Measurements from ENCODE around the gene ITGBL1. TPM values are rescaled to one million over a fixed set of nuclear protein-coding genes. Genes with fewer than 3 reads are reported as not detected.

The ITGBL1 gene
- total and polyA plus RNA-seq, 2 donors, result 0.38 to 2.7 TPM

GRCh38 chr13:101417501-101417900 lies 35.0 kb upstream of the ITGBL1 start:
- H3K4me1 ChIP-seq (ENCODE audit: control insufficient read depth in 2 of 2, insufficient read depth in 2 of 2, low read length in 2 of 2), result no peaks in the 10 kb centered on the region
- peaks cover 28% of the 10 kb centered on the region in 2 donors for H3K27me3 ChIP-seq (ENCODE audit: control insufficient read depth in 2 of 2, insufficient read depth in 1 of 2, low read length in 1 of 2)
- no peak overlapping the region for H3K4me3 ChIP-seq (ENCODE audit: low read length in 2 of 2)
- H3K36me3 ChIP-seq (ENCODE audit: control insufficient read depth in 2 of 2, insufficient read depth in 2 of 2, low read length in 1 of 2), result no peaks in the 10 kb centered on the region
- H3K9me3 ChIP-seq (ENCODE audit: control insufficient read depth in 2 of 2, insufficient read depth in 1 of 2, low read length in 1 of 2), result no peaks in the 10 kb centered on the region
- DNase-seq (ENCODE audit: low read depth in 6 of 9, low spot score in 9 of 9), result no peak
- no peak overlapping the region for H3K27ac ChIP-seq (ENCODE audit: low read depth in 1 of 2, low read length in 1 of 2)
- 95% methylated on average over 5 of the region's 5 CpGs for WGBS

- H3K4me1 ChIP-seq (ENCODE audit: control insufficient read depth in 2 of 2, insufficient read depth in 2 of 2, low read length in 2 of 2), result no peaks in the 10 kb centered on the region
- 93% methylated on average over 2 of the region's 2 CpGs for WGBS
These were observed 28.6 kb upstream of the ITGBL1 start for GRCh38 chr13:101423872-101424271.

GRCh38 chr13:101424381-101425155 lies 27.9 kb upstream of the ITGBL1 start:
- no peak overlapping the region for H3K4me3 ChIP-seq (ENCODE audit: low read length in 2 of 2)
- no peak for DNase-seq (ENCODE audit: low read depth in 6 of 9, low spot score in 9 of 9)
- H3K9me3 ChIP-seq (ENCODE audit: control insufficient read depth in 2 of 2, insufficient read depth in 1 of 2, low read length in 1 of 2), result no peaks in the 10 kb centered on the region
- H3K4me1 ChIP-seq (ENCODE audit: control insufficient read depth in 2 of 2, insufficient read depth in 2 of 2, low read length in 2 of 2), result no peaks in the 10 kb centered on the region
- no peaks in the 10 kb centered on the region for H3K36me3 ChIP-seq (ENCODE audit: control insufficient read depth in 2 of 2, insufficient read depth in 2 of 2, low read length in 1 of 2)
- no peaks in the 10 kb centered on the region for H3K27me3 ChIP-seq (ENCODE audit: control insufficient read depth in 2 of 2, insufficient read depth in 1 of 2, low read length in 1 of 2)
- H3K27ac ChIP-seq (ENCODE audit: low read depth in 1 of 2, low read length in 1 of 2), result no peak overlapping the region
- WGBS, result 75% methylated on average over 6 of the region's 6 CpGs

More at GRCh38 chr13:101423872-101424271, 28.6 kb upstream of the ITGBL1 start:
- Histone ChIP-seq H3K4me3 (ENCODE audit: low read length in 2 of 2) (no peak overlapping the region), H3K9me3 (ENCODE audit: control insufficient read depth in 2 of 2, insufficient read depth in 1 of 2, low read length in 1 of 2) (no peaks in the 10 kb centered on the region), H3K27ac (ENCODE audit: low read depth in 1 of 2, low read length in 1 of 2) (no peak overlapping the region), H3K36me3 (ENCODE audit: control insufficient read depth in 2 of 2, insufficient read depth in 2 of 2, low read length in 1 of 2) (no peaks in the 10 kb centered on the region), H3K27me3 (ENCODE audit: control insufficient read depth in 2 of 2, insufficient read depth in 1 of 2, low read length in 1 of 2) (no peaks in the 10 kb centered on the region)
- DNase-seq (ENCODE audit: low read depth in 6 of 9, low spot score in 9 of 9), result no peak

- Histone ChIP-seq H3K4me1 (ENCODE audit: control insufficient read depth in 2 of 2, insufficient read depth in 2 of 2, low read length in 2 of 2) (no peaks in the 10 kb centered on the region), H3K9me3 (ENCODE audit: control insufficient read depth in 2 of 2, insufficient read depth in 1 of 2, low read length in 1 of 2) (no peaks in the 10 kb centered on the region), H3K27ac (ENCODE audit: low read depth in 1 of 2, low read length in 1 of 2) (no peak overlapping the region), H3K36me3 (ENCODE audit: control insufficient read depth in 2 of 2, insufficient read depth in 2 of 2, low read length in 1 of 2) (no peaks in the 10 kb centered on the region), H3K27me3 (ENCODE audit: control insufficient read depth in 2 of 2, insufficient read depth in 1 of 2, low read length in 1 of 2) (no peaks in the 10 kb centered on the region), H3K4me3 (ENCODE audit: low read length in 2 of 2) (no peak overlapping the region)
- no peak for DNase-seq (ENCODE audit: low read depth in 6 of 9, low spot score in 9 of 9)
- 92% methylated on average over 3 of the region's 3 CpGs for WGBS
These were observed 27.4 kb upstream of the ITGBL1 start for GRCh38 chr13:101425156-101425471.

- H3K4me1 ChIP-seq (ENCODE audit: control insufficient read depth in 2 of 2, insufficient read depth in 2 of 2, low read length in 2 of 2), result no peaks in the 10 kb centered on the region
- 79% methylated on average over 10 of the region's 10 CpGs for WGBS
- no peak for DNase-seq (ENCODE audit: low read depth in 6 of 9, low spot score in 9 of 9)
- no peak overlapping the region for H3K27ac ChIP-seq (ENCODE audit: low read depth in 1 of 2, low read length in 1 of 2)
- H3K27me3 ChIP-seq (ENCODE audit: control insufficient read depth in 2 of 2, insufficient read depth in 1 of 2, low read length in 1 of 2), result no peaks in the 10 kb centered on the region
- H3K9me3 ChIP-seq (ENCODE audit: control insufficient read depth in 2 of 2, insufficient read depth in 1 of 2, low read length in 1 of 2), result no peaks in the 10 kb centered on the region
- no peaks in the 10 kb centered on the region for H3K36me3 ChIP-seq (ENCODE audit: control insufficient read depth in 2 of 2, insufficient read depth in 2 of 2, low read length in 1 of 2)
- no peak overlapping the region for H3K4me3 ChIP-seq (ENCODE audit: low read length in 2 of 2)
These were observed 26.9 kb upstream of the ITGBL1 start for GRCh38 chr13:101425623-101426022.

GRCh38 chr13:101429733-101430132 lies 22.7 kb upstream of the ITGBL1 start:
- Histone ChIP-seq H3K9me3 (ENCODE audit: control insufficient read depth in 2 of 2, insufficient read depth in 1 of 2, low read length in 1 of 2) (no peaks in the 10 kb centered on the region), H3K27me3 (ENCODE audit: control insufficient read depth in 2 of 2, insufficient read depth in 1 of 2, low read length in 1 of 2) (no peaks in the 10 kb centered on the region), H3K4me1 (ENCODE audit: control insufficient read depth in 2 of 2, insufficient read depth in 2 of 2, low read length in 2 of 2) (no peaks in the 10 kb centered on the region), H3K27ac (ENCODE audit: low read depth in 1 of 2, low read length in 1 of 2) (no peak overlapping the region), H3K4me3 (ENCODE audit: low read length in 2 of 2) (no peak overlapping the region), H3K36me3 (ENCODE audit: control insufficient read depth in 2 of 2, insufficient read depth in 2 of 2, low read length in 1 of 2) (no peaks in the 10 kb centered on the region)
- WGBS, result 96% methylated on average over 3 of the region's 3 CpGs
- no peak for DNase-seq (ENCODE audit: low read depth in 6 of 9, low spot score in 9 of 9)

GRCh38 chr13:101433895-101434294 lies 18.6 kb upstream of the ITGBL1 start:
- Histone ChIP-seq H3K9me3 (ENCODE audit: control insufficient read depth in 2 of 2, insufficient read depth in 1 of 2, low read length in 1 of 2) (no peaks in the 10 kb centered on the region), H3K27ac (ENCODE audit: low read depth in 1 of 2, low read length in 1 of 2) (no peak overlapping the region), H3K4me3 (ENCODE audit: low read length in 2 of 2) (no peak overlapping the region), H3K27me3 (ENCODE audit: control insufficient read depth in 2 of 2, insufficient read depth in 1 of 2, low read length in 1 of 2) (no peaks in the 10 kb centered on the region), H3K4me1 (ENCODE audit: control insufficient read depth in 2 of 2, insufficient read depth in 2 of 2, low read length in 2 of 2) (no peaks in the 10 kb centered on the region), H3K36me3 (ENCODE audit: control insufficient read depth in 2 of 2, insufficient read depth in 2 of 2, low read length in 1 of 2) (no peaks in the 10 kb centered on the region)
- DNase-seq (ENCODE audit: low read depth in 6 of 9, low spot score in 9 of 9), result no peak

- H3K9me3 ChIP-seq (ENCODE audit: control insufficient read depth in 2 of 2, insufficient read depth in 1 of 2, low read length in 1 of 2), result no peaks in the 10 kb centered on the region
- no peaks in the 10 kb centered on the region for H3K36me3 ChIP-seq (ENCODE audit: control insufficient read depth in 2 of 2, insufficient read depth in 2 of 2, low read length in 1 of 2)
- no peaks in the 10 kb centered on the region for H3K27me3 ChIP-seq (ENCODE audit: control insufficient read depth in 2 of 2, insufficient read depth in 1 of 2, low read length in 1 of 2)
- H3K4me1 ChIP-seq (ENCODE audit: control insufficient read depth in 2 of 2, insufficient read depth in 2 of 2, low read length in 2 of 2), result no peaks in the 10 kb centered on the region
- no peak overlapping the region for H3K27ac ChIP-seq (ENCODE audit: low read depth in 1 of 2, low read length in 1 of 2)
- no peak overlapping the region for H3K4me3 ChIP-seq (ENCODE audit: low read length in 2 of 2)
- no peak for DNase-seq (ENCODE audit: low read depth in 6 of 9, low spot score in 9 of 9)
- WGBS, result 92% methylated on average over 3 of the region's 3 CpGs
These were observed 18.0 kb upstream of the ITGBL1 start for GRCh38 chr13:101434486-101434885.

GRCh38 chr13:101447852-101448251 lies 4.6 kb upstream of the ITGBL1 start:
- peaks cover 0 to 5% of the 10 kb centered on the region in 2 donors for H3K27me3 ChIP-seq (ENCODE audit: control insufficient read depth in 2 of 2, insufficient read depth in 1 of 2, low read length in 1 of 2)
- no peak overlapping the region for H3K27ac ChIP-seq (ENCODE audit: low read depth in 1 of 2, low read length in 1 of 2)
- no peaks in the 10 kb centered on the region for H3K9me3 ChIP-seq (ENCODE audit: control insufficient read depth in 2 of 2, insufficient read depth in 1 of 2, low read length in 1 of 2)
- DNase-seq (ENCODE audit: low read depth in 6 of 9, low spot score in 9 of 9), result no peak
- H3K4me3 ChIP-seq (ENCODE audit: low read length in 2 of 2), result no peak overlapping the region
- H3K36me3 ChIP-seq (ENCODE audit: control insufficient read depth in 2 of 2, insufficient read depth in 2 of 2, low read length in 1 of 2), result no peaks in the 10 kb centered on the region
- H3K4me1 ChIP-seq (ENCODE audit: control insufficient read depth in 2 of 2, insufficient read depth in 2 of 2, low read length in 2 of 2), result no peaks in the 10 kb centered on the region
- WGBS, result 89% methylated on average over 4 of the region's 4 CpGs
